ENCODE measurements around the gene RAD51B. TPM values are rescaled to one million over a fixed set of nuclear protein-coding genes. Genes with fewer than 3 reads are reported as not detected.

Gene RAD51B
- total RNA-seq, 1 experiment from 2014 or later, result 16.7 TPM

GRCh38 chr14:68148763-68149162 lies 329.2 kb downstream of the RAD51B start:
- no peak overlapping the region for H3K4me3 Mint-ChIP-seq
- H2BK120ac ChIP-seq (ENCODE audit: low read depth, low read length, poor library complexity, severe bottlenecking), result no peak overlapping the region
- no peaks in the 10 kb centered on the region for H3K23me2 ChIP-seq (ENCODE audit: insufficient read length, low read depth, low read length, poor library complexity, severe bottlenecking)
- H3K4me1 ChIP-seq (ENCODE audit: insufficient read depth, low read length), result no peaks in the 10 kb centered on the region; the same call in 1 of the 2 replicates
- H3K27ac ChIP-seq (ENCODE audit: insufficient read length, low read depth, low read length), result no peak overlapping the region
- no peak overlapping the region for H2BK5ac ChIP-seq (ENCODE audit: insufficient read length, low read length)
- no peak overlapping the region for H3K4ac ChIP-seq (ENCODE audit: low read depth, low read length)
- no peak overlapping the region for H3K23ac ChIP-seq (ENCODE audit: insufficient read length, low read depth, low read length)
- no peak for TF ChIP-seq CTCF (conservative IDR thresholded peaks at IDR 0.05)
- peaks cover 13 to 21% of the 10 kb centered on the region in 2 experiments; a peak in 4 of 5 replicates for H3K9me3 Mint-ChIP-seq
- no peak overlapping the region for H3K4me2 ChIP-seq (ENCODE audit: insufficient read depth, insufficient read length, low read length)
- no peaks in the 10 kb centered on the region for H3K79me2 ChIP-seq (ENCODE audit: insufficient read depth, low read length)
- no peaks in the 10 kb centered on the region for H4K20me1 ChIP-seq (ENCODE audit: control insufficient read depth, insufficient read depth, insufficient read length)
- no peak overlapping the region for H3T11ph ChIP-seq (ENCODE audit: low read length)
- no peak overlapping the region for H4K8ac ChIP-seq (replicated peaks; ENCODE audit: insufficient read length, low read depth, low read length)
- peaks cover 13 to 23% (median 15%) of the 10 kb centered on the region in 3 experiments; a peak in 6 of 7 replicates for H3K36me3 Mint-ChIP-seq (ENCODE audit: insufficient read depth in 1 of 3, low read depth in 3 of 3)
- H2AK5ac ChIP-seq (ENCODE audit: insufficient read length, low read length), result no peak overlapping the region
- no peak overlapping the region for H4K91ac ChIP-seq (ENCODE audit: insufficient read length, low read depth, low read length)
- no peak overlapping the region for H2AFZ ChIP-seq (ENCODE audit: low read length)
- H3K27me3 Mint-ChIP-seq (ENCODE audit: low read depth), result no peaks in the 10 kb centered on the region
- no peak overlapping the region for H3K27ac Mint-ChIP-seq
- H4K5ac ChIP-seq (ENCODE audit: insufficient read length, low read depth, low read length), result no peak overlapping the region
- no peak for DNase-seq
- H3K9ac ChIP-seq (ENCODE audit: extremely low read depth, insufficient read length, low read length), result no peak overlapping the region
- H2BK15ac ChIP-seq (ENCODE audit: low read depth, low read length), result no peak overlapping the region
- no peak overlapping the region for H3K56ac ChIP-seq (ENCODE audit: insufficient read length, low read depth, low read length)
- no peaks in the 10 kb centered on the region for H3K79me1 ChIP-seq (ENCODE audit: insufficient read depth, low read depth, low read length, poor library complexity, severe bottlenecking)
- H3K9me3 ChIP-seq (ENCODE audit: control insufficient read depth, low read depth, low read length), result no peaks in the 10 kb centered on the region
- H3K27me3 ChIP-seq (ENCODE audit: insufficient read depth, low read length), result no peaks in the 10 kb centered on the region
- H3K18ac ChIP-seq (ENCODE audit: insufficient read length, low read depth, low read length), result no peak overlapping the region
- H3K4me1 Mint-ChIP-seq, result peaks cover 8 to 11% of the 10 kb centered on the region in 2 experiments
- no peak overlapping the region for H2BK12ac ChIP-seq (ENCODE audit: insufficient read length, low read depth, low read length)
- H2BK20ac ChIP-seq (ENCODE audit: low read depth, low read length, poor library complexity, severe bottlenecking), result no peak overlapping the region
- H3K14ac ChIP-seq (ENCODE audit: insufficient read depth, low read length), result no peak overlapping the region
